HepG2 (cell line): ENCODE results near the gene AK8. TPM values are rescaled to one million over a fixed set of nuclear protein-coding genes. Genes with fewer than 3 reads are reported as not detected.
"Not testable (repeated sequence)": the region's sequence is repeated elsewhere in the genome, so short reads cannot be mapped to it uniquely, and the experiment has no call there.

ENCODE experiments used
- ATAC-seq: fragments of 200-7000 bp; cut with Tn5 transposase; 3 replicates; pipeline ENCODE4 v1.9.1; 2020; ENCODE audit warnings: mild to moderate bottlenecking, moderate library complexity
- BruUV-seq: library from RNA; stranded (reverse); fragments of 400-500 nt; replicated peaks from 2 replicates; lab custom pipeline; 2021; lab: Mats Ljungman, UMichigan
- CTCF ChIA-PET: fragments of 300-600 bp; formaldehyde crosslinking; extraction: SDS; loops from one replicate; lab custom pipeline; 2021; ENCODE audit warnings: low total read pairs, inconsistent platforms, low intra/inter-chr PET ratio; lab: Yijun Ruan, JAX
- POLR2A ChIA-PET: fragments of 350-600 bp; sonication (Branson Sonifier 250); formaldehyde crosslinking; loops from one replicate; lab custom pipeline; 2020; ENCODE audit warnings: antibody characterized with exemption, inconsistent platforms; lab: Yijun Ruan, JAX
- DNase-seq: peaks from one replicate; pipeline ENCODE4 v3.0.0-alpha.2; 2015; ENCODE audit warnings: low spot score
- FAIRE-seq: peaks from 3 replicates; lab custom pipeline; 2011; peaks lifted over from hg19 to GRCh38; lab: Jason Lieb, UNC
- H2AFZ ChIP-seq: one replicate; pipeline ENCODE4 v1.6.1; 2011; ENCODE audit warnings: low read length, inconsistent platforms
- H3K27ac ChIP-seq: fragments of 300-600 bp; 3 replicates; pipeline ENCODE4 v1.8.0; 2011; ENCODE audit warnings: mixed run types, mild to moderate bottlenecking, mixed read lengths, low read length, inconsistent platforms; ENCODE audit not compliant: insufficient read depth; ENCODE audit errors: extremely low read length
- H3K27me3 ChIP-seq, 2 experiments: fragments of 200-600 bp in 1 of 2; 2 replicates in 1 of 2; 3 replicates in 1 of 2; pipeline versions ENCODE4 v1.6.0 to v1.8.0; 2011; ENCODE audit warnings: low read length in 2 of 2, mild to moderate bottlenecking in 2 of 2, moderate library complexity in 2 of 2, inconsistent platforms in 1 of 2; ENCODE audit not compliant: insufficient read depth in 2 of 2, control insufficient read depth in 1 of 2
- H3K36me3 ChIP-seq, 2 experiments: fragments of 200-600 bp in 1 of 2; replicated peaks in 1 of 2; 2 replicates in 1 of 2; 3 replicates in 1 of 2; pipeline versions ENCODE4 v1.5.1 to v1.8.0; 2011; ENCODE audit warnings: low read length in 2 of 2, inconsistent platforms in 1 of 2; ENCODE audit not compliant: insufficient read depth in 2 of 2, control insufficient read depth in 1 of 2
- H3K4me1 ChIP-seq: 2 replicates; pipeline ENCODE4 v1.5.1; 2012; ENCODE audit warnings: low read length, inconsistent platforms; ENCODE audit not compliant: insufficient read depth
- H3K4me2 ChIP-seq: 2 replicates; pipeline ENCODE4 v1.6.0; 2011; ENCODE audit warnings: low read depth, low read length, inconsistent platforms
- H3K4me3 ChIP-seq, 3 experiments: fragments of 200-600 bp in 1 of 3; sonication (generic), shearing (Covaris generic) in 1 of 3; replicated peaks in 1 of 3; 2 replicates each; pipeline ENCODE4 v1.5.1; 2011 to 2016; ENCODE audit warnings: low read length in 3 of 3, inconsistent platforms in 2 of 3, low read depth in 2 of 3, mild to moderate bottlenecking in 2 of 3, control low read depth in 1 of 3, mixed read lengths in 1 of 3; ENCODE audit not compliant: insufficient read depth in 1 of 3
- H3K79me2 ChIP-seq: one replicate; pipeline ENCODE4 v1.6.1; 2011; ENCODE audit warnings: low read length, inconsistent platforms; ENCODE audit not compliant: insufficient read depth
- H3K9ac ChIP-seq: 2 replicates; pipeline ENCODE4 v1.6.0; 2011; ENCODE audit warnings: mild to moderate bottlenecking, low read depth, low read length, inconsistent platforms; ENCODE audit not compliant: insufficient read depth
- H3K9me3 ChIP-seq: 2 replicates; pipeline ENCODE4 v1.5.1; 2012; ENCODE audit warnings: mild to moderate bottlenecking, low read length
- H4K20me1 ChIP-seq: 2 replicates; pipeline ENCODE4 v1.6.0; 2011; ENCODE audit warnings: inconsistent platforms, mild to moderate bottlenecking, low read length, moderate library complexity; ENCODE audit not compliant: insufficient read depth
- ERF ChIP-seq: IDR thresholded peaks from 2 replicates; pipeline ENCODE4 v1.6.1; 2018; ENCODE audit warnings: missing biosample characterization, missing genetic modification reagents
- NR2F1 ChIP-seq, 2 experiments: fragments of 450-650 bp in 1 of 2; formaldehyde crosslinking in 1 of 2; IDR thresholded peaks; 2 replicates each; pipeline versions ENCODE4 v1.5.0 to v1.6.1; 2016 to 2020; ENCODE audit warnings: mild to moderate bottlenecking in 1 of 2, missing compliant biosample characterization in 1 of 2, missing genetic modification reagents in 1 of 2, moderate library complexity in 1 of 2
- ZNF431 ChIP-seq: sonication (generic); formaldehyde crosslinking; IDR thresholded peaks from 2 replicates; pipeline ENCODE4 v1.9.0; 2022; ENCODE audit warnings: missing genetic modification reagents, low read depth, mild to moderate bottlenecking, borderline replicate concordance
- ZNF446 ChIP-seq: sonication (generic); formaldehyde crosslinking; IDR thresholded peaks from 2 replicates; pipeline ENCODE4 v1.5.0; 2020; ENCODE audit warnings: mild to moderate bottlenecking, missing genetic modification reagents
- ZNF616 ChIP-seq: sonication (generic); formaldehyde crosslinking; IDR thresholded peaks from 2 replicates; pipeline ENCODE4 v1.5.0; 2020; ENCODE audit warnings: low read depth, mild to moderate bottlenecking, missing genetic modification reagents
- ZSCAN31 ChIP-seq: sonication (generic); formaldehyde crosslinking; IDR thresholded peaks from 2 replicates; pipeline ENCODE4 v1.5.0; 2020; ENCODE audit warnings: low read depth, mild to moderate bottlenecking, missing genetic modification reagents
- WGBS: methylation state at CpG from one replicate; pipeline ENCODE4 v1.1.6; 2017; ENCODE audit warnings: low lambda C conversion rate; 5-methylcytosine and 5-hydroxymethylcytosine counted together
- in situ Hi-C: cut with HindIII; loops from 2 replicates; pipeline ENCODE4 v1.10.0; 2017; ENCODE audit warnings: low pct_unique_long_range_greater_than_20kb; ENCODE audit not compliant: extremely low pct_ligation_motif_present
- intact Hi-C: fragments of 100-400 bp; cut with micrococcal nuclease; formaldehyde crosslinking; loops from one replicate; pipeline ENCODE4 v1.10.0; 2022; ENCODE audit not compliant: unreplicated experiment
- polyA plus RNA-seq, 8 experiments: library from polyadenylated mRNA; depleted of rRNA in 3 of 8; stranded (reverse) in 7 of 8; unstranded in 1 of 8; fragments of >200 nt; fragmentation: Illumina TruSeq in 4 of 8; extraction: Trizol in 4 of 8; gene quantifications; 2 replicates each; pipeline versions ENCODE4 v1.2.1 to v1.2.3, GENCODE V29; 2011 to 2016; ENCODE audit warnings: low read depth in 4 of 8, missing spikeins in 1 of 8, mixed read lengths in 1 of 8; ENCODE audit not compliant: insufficient read depth in 1 of 8
- total RNA-seq, 5 experiments: library from RNA; depleted of rRNA; stranded (reverse); fragments of >200 nt; fragmentation: Illumina TruSeq; extraction: Trizol; gene quantifications; 2 replicates each; pipeline ENCODE4 v1.2.3, GENCODE V29; 2016; ENCODE audit warnings: low read depth in 1 of 5
- TF ChIP-seq, protein P1 (sequence below): sonication (generic); formaldehyde crosslinking; IDR thresholded peaks from 2 replicates; pipeline ENCODE4 v1.4.0; 2020; ENCODE audit warnings: missing genetic modification reagents; ENCODE audit errors: not compliant biosample characterization

Gene AK8
- total and polyA plus RNA-seq, 2 of the 13 experiments (the other 11 are each of a cell fraction or from before 2014, with no cell fraction given), result 0.11 TPM; not detected in 1

- Histone ChIP-seq H3K27me3 (peaks cover 1 to 10% of the 10 kb centered on the region in 2 experiments; a peak in 3 of 5 replicates), H3K9me3 (0 out of 2 replicates have a peak, but pooled peaks cover 7% of the 10 kb centered on the region), H3K4me2 (no peak overlapping the region), H3K79me2 (no peaks in the 10 kb centered on the region), H3K9ac (no peak overlapping the region), H3K4me3 (no peak overlapping the region), H2AFZ (no peak overlapping the region), H4K20me1 (no peaks in the 10 kb centered on the region), H3K27ac (no peak overlapping the region), H3K36me3 (no peaks in the 10 kb centered on the region), H3K4me1 (peaks cover 30% of the 10 kb centered on the region)
- ChIA-PET CTCF (no interaction called here), POLR2A (no interaction called here)
- TF ChIP-seq ZNF616 (CRISPR knock-in tag) (no peak), ZNF446 (CRISPR knock-in tag) (no peak), ZSCAN31 (CRISPR knock-in tag) (no peak), ERF (CRISPR knock-in tag) (no peak), NR2F1 (CRISPR knock-in tag; IDR thresholded peaks at IDR 0.05) (no peak)
- TF ChIP-seq, protein P1, sequence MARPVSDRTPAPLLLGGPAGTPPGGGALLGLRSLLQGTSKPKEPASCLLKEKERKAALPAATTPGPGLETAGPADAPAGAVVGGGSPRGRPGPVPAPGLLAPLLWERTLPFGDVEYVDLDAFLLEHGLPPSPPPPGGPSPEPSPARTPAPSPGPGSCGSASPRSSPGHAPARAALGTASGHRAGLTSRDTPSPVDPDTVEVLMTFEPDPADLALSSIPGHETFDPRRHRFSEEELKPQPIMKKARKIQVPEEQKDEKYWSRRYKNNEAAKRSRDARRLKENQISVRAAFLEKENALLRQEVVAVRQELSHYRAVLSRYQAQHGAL, result no peak
- ATAC-seq (no peak), DNase-seq (no peak), FAIRE-seq (no peak)
- in situ Hi-C loops (no loop called here), intact Hi-C loops (no loop called here)
- no TSS peak for BruUV-seq
- 19% methylated on average over 2 of the region's 2 CpGs for WGBS
Measured at GRCh38 chr9:132773093-132773492, 105.0 kb downstream of the AK8 start.

GRCh38 chr9:132771752-132772151, 106.3 kb downstream of the AK8 start:
- ATAC-seq, H3K27ac ChIP-seq, DNase-seq, FAIRE-seq, H3K27me3 ChIP-seq, H3K4me3 ChIP-seq, POLR2A ChIA-PET, H3K9me3 ChIP-seq, intact Hi-C loops, H4K20me1 ChIP-seq, in situ Hi-C loops, H3K79me2 ChIP-seq, CTCF ChIA-PET, H3K4me2 ChIP-seq, H3K36me3 ChIP-seq, H3K9ac ChIP-seq, H2AFZ ChIP-seq, BruUV-seq: not testable (repeated sequence)
- peak; percentile 47; the same call in 1 of the 2 replicates for TF ChIP-seq ZNF431
- peaks cover 30% of the 10 kb centered on the region for H3K4me1 ChIP-seq
- 100% methylated on average over 4 of the region's 5 CpGs for WGBS
